H9 (cell line): ENCODE measurements around the gene CCNY. TPM values are rescaled to one million over a fixed set of nuclear protein-coding genes. Genes with fewer than 3 reads are reported as not detected.

ENCODE experiments used
- DNase-seq: peaks from one replicate; pipeline ENCODE4 v3.0.0-alpha.2; 2017
- H2AFZ ChIP-seq: one replicate; pipeline ENCODE4 v1.6.1; 2013; ENCODE audit warnings: mild to moderate bottlenecking, low read length, control low read depth, moderate library complexity
- H2AK5ac ChIP-seq: 2 replicates; pipeline ENCODE4 v1.6.1; 2013; ENCODE audit warnings: low read length, control low read depth, mixed read lengths; ENCODE audit not compliant: insufficient read length
- H2BK120ac ChIP-seq: one replicate; pipeline ENCODE4 v1.6.1; 2013; ENCODE audit warnings: low read depth, mild to moderate bottlenecking, low read length, control low read depth, inconsistent platforms; ENCODE audit not compliant: poor library complexity, severe bottlenecking
- H2BK12ac ChIP-seq: 2 replicates; pipeline ENCODE4 v1.6.1; 2013; ENCODE audit warnings: low read length, control low read depth, mixed read lengths, low read depth; ENCODE audit not compliant: insufficient read length
- H2BK15ac ChIP-seq: 2 replicates; pipeline ENCODE4 v1.6.1; 2013; ENCODE audit warnings: low read depth, low read length, control low read depth
- H2BK20ac ChIP-seq: one replicate; pipeline ENCODE4 v1.6.1; 2013; ENCODE audit warnings: low read depth, mild to moderate bottlenecking, low read length, control low read depth, inconsistent platforms; ENCODE audit not compliant: poor library complexity, severe bottlenecking
- H2BK5ac ChIP-seq: 2 replicates; pipeline ENCODE4 v1.6.1; 2013; ENCODE audit warnings: low read length, control low read depth, mixed read lengths; ENCODE audit not compliant: insufficient read length
- H3K14ac ChIP-seq: 2 replicates; pipeline ENCODE4 v1.6.1; 2013; ENCODE audit warnings: low read length, control low read depth; ENCODE audit not compliant: insufficient read depth
- H3K18ac ChIP-seq: 2 replicates; pipeline ENCODE4 v1.6.1; 2013; ENCODE audit warnings: low read depth, mild to moderate bottlenecking, mixed read lengths, low read length, control low read depth; ENCODE audit not compliant: insufficient read length
- H3K23ac ChIP-seq: 2 replicates; pipeline ENCODE4 v1.6.1; 2013; ENCODE audit warnings: low read length, control low read depth, mixed read lengths, low read depth; ENCODE audit not compliant: insufficient read length
- H3K23me2 ChIP-seq: 2 replicates; pipeline ENCODE4 v1.6.1; 2013; ENCODE audit warnings: low read depth, mild to moderate bottlenecking, mixed read lengths, low read length, control low read depth; ENCODE audit not compliant: insufficient read length, poor library complexity, severe bottlenecking
- H3K27ac ChIP-seq: 2 replicates; pipeline ENCODE4 v1.5.1; 2013; ENCODE audit warnings: low read length, control low read depth, mixed read lengths, low read depth; ENCODE audit not compliant: insufficient read length
- H3K27me3 ChIP-seq: 2 replicates; pipeline ENCODE4 v1.6.1; 2013; ENCODE audit warnings: low read length, control low read depth, inconsistent platforms; ENCODE audit not compliant: insufficient read depth
- H3K4ac ChIP-seq: 2 replicates; pipeline ENCODE4 v1.6.1; 2013; ENCODE audit warnings: low read depth, mild to moderate bottlenecking, control low read depth, inconsistent platforms, low read length, moderate library complexity
- H3K4me1 ChIP-seq: 2 replicates; pipeline ENCODE4 v1.6.1; 2013; ENCODE audit warnings: low read length, control low read depth, inconsistent platforms; ENCODE audit not compliant: insufficient read depth
- H3K4me2 ChIP-seq: 2 replicates; pipeline ENCODE4 v1.6.1; 2013; ENCODE audit warnings: low read length, control low read depth, mixed read lengths; ENCODE audit not compliant: insufficient read length, insufficient read depth
- H3K56ac ChIP-seq: 2 replicates; pipeline ENCODE4 v1.6.1; 2013; ENCODE audit warnings: low read depth, mild to moderate bottlenecking, mixed read lengths, low read length, control low read depth; ENCODE audit not compliant: insufficient read length
- H3K79me1 ChIP-seq: 2 replicates; pipeline ENCODE4 v1.6.1; 2013; ENCODE audit warnings: low read depth, mild to moderate bottlenecking, moderate library complexity, low read length, control low read depth, inconsistent platforms; ENCODE audit not compliant: insufficient read depth, poor library complexity, severe bottlenecking
- H3K79me2 ChIP-seq: 2 replicates; pipeline ENCODE4 v1.6.1; 2013; ENCODE audit warnings: low read length, control low read depth, inconsistent platforms; ENCODE audit not compliant: insufficient read depth
- H3K9ac ChIP-seq: 2 replicates; pipeline ENCODE4 v1.6.1; 2013; ENCODE audit warnings: low read length, control low read depth, mixed read lengths; ENCODE audit not compliant: insufficient read length; ENCODE audit errors: extremely low read depth
- H3K9me3 ChIP-seq: one replicate; pipeline ENCODE4 v1.6.1; 2013; ENCODE audit warnings: low read depth, low read length, inconsistent platforms; ENCODE audit not compliant: control insufficient read depth
- H3T11ph ChIP-seq: one replicate; pipeline ENCODE4 v1.6.1; 2013; ENCODE audit warnings: mild to moderate bottlenecking, low read length, control low read depth, inconsistent platforms
- H4K20me1 ChIP-seq: one replicate; pipeline ENCODE4 v1.6.1; 2013; ENCODE audit not compliant: control insufficient read depth, insufficient read length, insufficient read depth
- H4K5ac ChIP-seq: 2 replicates; pipeline ENCODE4 v1.6.1; 2013; ENCODE audit warnings: low read depth, mild to moderate bottlenecking, mixed read lengths, low read length, control low read depth; ENCODE audit not compliant: insufficient read length
- H4K8ac ChIP-seq: replicated peaks from 2 replicates; pipeline ENCODE4 v1.6.1; 2013; ENCODE audit warnings: low read length, control low read depth, mixed read lengths, low read depth; ENCODE audit not compliant: insufficient read length
- H4K91ac ChIP-seq: 2 replicates; pipeline ENCODE4 v1.6.1; 2013; ENCODE audit warnings: low read depth, mild to moderate bottlenecking, moderate library complexity, mixed read lengths, low read length, control low read depth; ENCODE audit not compliant: insufficient read length
- H3K27ac Mint-ChIP-seq, 3 experiments: 2 replicates in 2 of 3; 3 replicates in 1 of 3; pipeline ENCODE4 v1.8.0; 2020 to 2021; ENCODE audit warnings: mixed read lengths in 3 of 3, mild to moderate bottlenecking in 1 of 3, moderate library complexity in 1 of 3
- H3K27me3 Mint-ChIP-seq: 2 replicates; pipeline ENCODE4 v1.8.0; 2021; ENCODE audit warnings: low read depth, mild to moderate bottlenecking, moderate library complexity, mixed read lengths
- H3K36me3 Mint-ChIP-seq, 3 experiments: 2 replicates in 2 of 3; 3 replicates in 1 of 3; pipeline ENCODE4 v1.8.0; 2020 to 2021; ENCODE audit warnings: low read depth in 3 of 3, mixed read lengths in 3 of 3; ENCODE audit not compliant: insufficient read depth in 1 of 3
- H3K4me1 Mint-ChIP-seq, 2 experiments: 2 replicates each; pipeline ENCODE4 v1.8.0; 2020; ENCODE audit warnings: mixed read lengths in 2 of 2
- H3K4me3 Mint-ChIP-seq, 2 experiments: 2 replicates in 1 of 2; 3 replicates in 1 of 2; pipeline ENCODE4 v1.8.0; 2020 to 2021; ENCODE audit warnings: mild to moderate bottlenecking in 2 of 2, mixed read lengths in 2 of 2, moderate library complexity in 1 of 2
- H3K9me3 Mint-ChIP-seq, 2 experiments: 2 replicates in 1 of 2; 3 replicates in 1 of 2; pipeline ENCODE4 v1.8.0; 2020; ENCODE audit warnings: mild to moderate bottlenecking in 2 of 2, mixed read lengths in 2 of 2, moderate library complexity in 1 of 2
- WGBS: extraction: QIAGEN DNeasy Blood & Tissue Kit; methylation state at CpG from one replicate; pipeline ENCODE4 v1.1.7; 2013; ENCODE audit warnings: missing lambda C conversion rate, low lambda C conversion rate, mixed read lengths; ENCODE audit not compliant: insufficient read length; ENCODE audit errors: extremely low coverage; 5-methylcytosine and 5-hydroxymethylcytosine counted together
- total RNA-seq: library from RNA; stranded (reverse); gene quantifications from 2 replicates; pipeline ENCODE4 v1.2.1, GENCODE V29; 2021
- TF ChIP-seq, protein P1 (sequence below): fragments of 200-600 bp; sonication (generic); conservative IDR thresholded peaks from 3 replicates; pipeline ENCODE4 v1.8.0; 2021; ENCODE audit warnings: antibody characterized with exemption, mild to moderate bottlenecking

CCNY gene
- total RNA-seq, 1 experiment from 2014 or later: 62.1 TPM

DNA sequence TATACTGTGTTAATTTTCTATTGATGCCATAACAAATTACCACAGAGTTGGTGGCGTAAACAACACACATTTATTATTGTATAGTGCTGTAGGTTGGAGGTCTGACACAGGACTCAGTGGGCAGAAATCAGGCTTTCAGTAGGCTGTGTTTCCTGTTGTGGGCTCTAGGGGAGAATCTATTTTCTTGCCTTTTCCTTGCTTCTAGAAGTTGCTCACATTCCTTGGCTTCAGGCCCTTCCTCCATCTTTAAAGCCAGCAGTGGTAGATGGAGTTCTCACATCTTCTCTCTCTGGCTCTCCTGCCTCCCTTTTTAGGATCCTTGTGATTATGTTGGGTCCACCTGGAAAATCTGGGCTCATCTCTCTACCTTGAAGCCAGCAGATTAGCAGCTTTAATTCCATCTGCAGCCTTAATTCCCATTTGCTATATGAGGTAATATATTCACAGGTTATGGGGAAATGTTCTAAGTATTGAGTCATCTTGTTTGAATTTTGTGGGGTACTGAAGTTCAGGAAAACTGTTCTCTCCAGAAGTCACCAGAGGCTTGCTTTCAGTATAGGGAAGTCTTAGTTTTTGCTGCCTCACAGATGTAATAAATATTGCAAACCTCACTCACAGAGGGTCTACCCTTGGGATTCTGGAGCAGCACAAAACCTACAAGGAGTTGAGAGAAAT, 38.9 kb downstream of the CCNY start:
- Histone ChIP-seq H3K9ac (no peak overlapping the region), H3K4ac (no peak overlapping the region), H4K5ac (no peak overlapping the region), H3K4me2 (no peak overlapping the region), H3T11ph (no peak overlapping the region), H2BK5ac (no peak overlapping the region), H3K23me2 (no peaks in the 10 kb centered on the region), H2AFZ (no peak overlapping the region), H3K56ac (no peak overlapping the region), H3K14ac (no peak overlapping the region), H4K8ac (no peak overlapping the region), H2BK20ac (no peak overlapping the region), H3K18ac (no peak overlapping the region), H3K27ac (no peak overlapping the region), H2BK12ac (no peak overlapping the region), H4K91ac (no peak overlapping the region), H3K79me2 (peaks cover 13% of the 10 kb centered on the region; the same call in 1 of the 2 replicates), H3K9me3 (no peaks in the 10 kb centered on the region), H3K79me1 (peaks cover 6% of the 10 kb centered on the region), H4K20me1 (peaks cover 2% of the 10 kb centered on the region), H3K23ac (no peak overlapping the region), H3K27me3 (no peaks in the 10 kb centered on the region), H2AK5ac (no peak overlapping the region), H2BK120ac (no peak overlapping the region), H2BK15ac (no peak overlapping the region), H3K4me1 (peaks cover 8% of the 10 kb centered on the region; the same call in 1 of the 2 replicates)
- H3K9me3 Mint-ChIP-seq: no peaks in the 10 kb centered on the region; a peak in 1 of 5 replicates
- no peaks in the 10 kb centered on the region; a peak in 1 of 7 replicates for H3K36me3 Mint-ChIP-seq
- TF ChIP-seq, protein P1, sequence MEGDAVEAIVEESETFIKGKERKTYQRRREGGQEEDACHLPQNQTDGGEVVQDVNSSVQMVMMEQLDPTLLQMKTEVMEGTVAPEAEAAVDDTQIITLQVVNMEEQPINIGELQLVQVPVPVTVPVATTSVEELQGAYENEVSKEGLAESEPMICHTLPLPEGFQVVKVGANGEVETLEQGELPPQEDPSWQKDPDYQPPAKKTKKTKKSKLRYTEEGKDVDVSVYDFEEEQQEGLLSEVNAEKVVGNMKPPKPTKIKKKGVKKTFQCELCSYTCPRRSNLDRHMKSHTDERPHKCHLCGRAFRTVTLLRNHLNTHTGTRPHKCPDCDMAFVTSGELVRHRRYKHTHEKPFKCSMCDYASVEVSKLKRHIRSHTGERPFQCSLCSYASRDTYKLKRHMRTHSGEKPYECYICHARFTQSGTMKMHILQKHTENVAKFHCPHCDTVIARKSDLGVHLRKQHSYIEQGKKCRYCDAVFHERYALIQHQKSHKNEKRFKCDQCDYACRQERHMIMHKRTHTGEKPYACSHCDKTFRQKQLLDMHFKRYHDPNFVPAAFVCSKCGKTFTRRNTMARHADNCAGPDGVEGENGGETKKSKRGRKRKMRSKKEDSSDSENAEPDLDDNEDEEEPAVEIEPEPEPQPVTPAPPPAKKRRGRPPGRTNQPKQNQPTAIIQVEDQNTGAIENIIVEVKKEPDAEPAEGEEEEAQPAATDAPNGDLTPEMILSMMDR: peak; percentile 24; the same call in 2 of the 3 replicates
- H3K27me3 Mint-ChIP-seq: no peaks in the 10 kb centered on the region
- H3K4me3 Mint-ChIP-seq: no peak overlapping the region
- H3K27ac Mint-ChIP-seq: no peak overlapping the region
- DNase-seq: no peak
- WGBS: no CpG with 5 or more reads among the region's 1 CpG
- peaks cover 29 to 34% of the 10 kb centered on the region in 2 experiments for H3K4me1 Mint-ChIP-seq
